ENCODE measurements around the gene NETO1.

DNA sequence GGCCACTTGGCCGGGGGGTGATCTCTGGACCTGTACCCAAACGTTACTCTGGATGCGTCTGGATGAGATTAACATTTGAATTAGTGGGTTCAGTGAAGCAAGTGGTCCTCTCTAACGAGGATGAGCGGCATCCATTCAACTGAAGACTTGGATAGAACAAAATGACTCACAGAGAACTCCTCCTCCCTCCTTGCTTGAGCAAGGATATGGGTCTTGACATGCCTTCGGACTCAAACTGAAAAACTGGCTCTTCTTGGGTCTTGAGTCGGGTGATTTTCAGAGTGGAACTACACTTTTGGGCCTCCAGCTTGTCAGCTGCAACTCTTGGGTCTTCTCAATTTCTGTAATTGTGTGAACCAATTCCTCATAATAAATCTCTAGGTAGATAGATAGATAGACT, 47.2 kb downstream of the NETO1 start:
- TF ChIP-seq CTCF (IDR thresholded peaks at IDR 0.05) (no peak), EP300 (IDR thresholded peaks at IDR 0.05) (no peak), POLR2AphosphoS5 (IDR thresholded peaks at IDR 0.05) (no peak), POLR2A (IDR thresholded peaks at IDR 0.05) (no peak)
